Fibroblast of skin of right biceps (primary cell): Measurements from ENCODE around the gene BCORL1.

Experiments
- DNase-seq: peaks from one replicate; pipeline ENCODE4 v3.0.0-alpha.2; 2013

The BCORL1 gene

GRCh38 chrX:130060122-130061069, 78.0 kb downstream of the BCORL1 start:
- DNase-seq, result peak; percentile 62

GRCh38 chrX:130066975-130067615, 84.7 kb downstream of the BCORL1 start:
- no peak for DNase-seq

- no peak for DNase-seq
Measured at GRCh38 chrX:130071611-130072344, 89.3 kb downstream of the BCORL1 start.

GRCh38 chrX:130072345-130072740, 89.9 kb downstream of the BCORL1 start:
- no peak for DNase-seq

GRCh38 chrX:130075777-130076176, 93.3 kb downstream of the BCORL1 start:
- DNase-seq, result no peak

GRCh38 chrX:130079824-130080406, 97.5 kb downstream of the BCORL1 start:
- peak; percentile 67 for DNase-seq

- no peak for DNase-seq
Measured at GRCh38 chrX:130080791-130081367, 98.4 kb downstream of the BCORL1 start.

GRCh38 chrX:130081421-130082045, 99.1 kb downstream of the BCORL1 start:
- DNase-seq, result no peak

- peak; percentile 7 for DNase-seq
Measured at GRCh38 chrX:130082244-130083106, 100.0 kb downstream of the BCORL1 start.

GRCh38 chrX:130083107-130083490, 100.7 kb downstream of the BCORL1 start:
- no peak for DNase-seq

- no peak for DNase-seq
Measured at GRCh38 chrX:130083656-130084382, 101.4 kb downstream of the BCORL1 start.

- no peak for DNase-seq
Measured at GRCh38 chrX:130084631-130085237, 102.3 kb downstream of the BCORL1 start.

GRCh38 chrX:130085551-130086446, 103.4 kb downstream of the BCORL1 start:
- DNase-seq, result peak; percentile 57

GRCh38 chrX:130086447-130087206, 104.2 kb downstream of the BCORL1 start:
- no peak for DNase-seq

GRCh38 chrX:130090364-130090763, 107.9 kb downstream of the BCORL1 start:
- DNase-seq, result no peak

GRCh38 chrX:130091980-130092522, 109.6 kb downstream of the BCORL1 start:
- no peak for DNase-seq

- DNase-seq, result no peak
Measured at GRCh38 chrX:130093271-130093670, 110.8 kb downstream of the BCORL1 start.

- no peak for DNase-seq
Measured at GRCh38 chrX:130094696-130095095, 112.3 kb downstream of the BCORL1 start.
